ENCODE data around the gene RASGRF2. TPM values are rescaled to one million over a fixed set of nuclear protein-coding genes. Genes with fewer than 3 reads are reported as not detected.

The RASGRF2 gene
- total and polyA plus RNA-seq, 11 donors, result 3.6 to 16.6 (median 6.3) TPM

DNA sequence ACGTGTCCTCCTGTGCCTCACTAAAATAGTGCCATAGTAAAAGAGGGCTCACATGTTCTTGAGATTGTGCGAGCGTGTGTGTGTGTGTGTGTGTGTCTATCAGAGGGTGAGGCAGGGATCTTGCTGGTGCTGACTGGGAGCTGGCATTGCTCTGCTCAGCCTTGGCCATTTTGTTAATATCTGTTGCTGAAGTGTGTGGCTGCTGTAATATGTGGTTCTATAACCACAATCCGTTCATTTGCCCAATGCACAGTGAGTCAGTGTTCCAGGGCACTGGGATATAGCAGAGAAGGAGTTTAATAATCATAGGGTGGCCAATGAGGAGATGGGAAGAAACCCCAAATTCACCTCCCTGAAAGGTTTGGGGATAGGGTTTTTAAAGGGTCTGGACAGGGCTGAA is 61.3 kb downstream of the RASGRF2 start:
- H3K27ac ChIP-seq, result peak overlapping the region in 3 of 12 donors; percentile 4 to 32 (median 29)
- DNase-seq (no peak), ATAC-seq (no peak)
- no peak for TF ChIP-seq CTCF (IDR thresholded peaks at IDR 0.05)
- TF ChIP-seq POLR2A (IDR thresholded peaks at IDR 0.05), result no peak
- H3K27me3 ChIP-seq, result peaks cover 0 to 10% (median 0%) of the 10 kb centered on the region in 9 donors
- intact Hi-C loops (cut with DNase I), result loop anchor here in 1 of 10 donors (10.0 kb wide), 1 partner anchor 57 kb away; the partner anchor contains the start of gene RASGRF2
- peaks cover 0 to 14% (median 0%) of the 10 kb centered on the region in 12 donors for H3K4me1 ChIP-seq
- H3K9me3 ChIP-seq, result no peaks in the 10 kb centered on the region
- no peak overlapping the region for H3K4me3 ChIP-seq
- 77 to 84% (median 81%) methylated on average over 4 of the region's 4 CpGs for WGBS, 4 donors
- H3K36me3 ChIP-seq, result no peaks in the 10 kb centered on the region

- no peaks in the 10 kb centered on the region for H3K36me3 ChIP-seq
- ATAC-seq (peak; percentile 42 to 79 (median 58)), DNase-seq (peak in 1 of 5 donors; percentile 27)
- H3K9me3 ChIP-seq, result no peaks in the 10 kb centered on the region
- WGBS, 4 donors, result 71 to 79% (median 75%) methylated on average over 10 of the region's 10 CpGs
- peaks cover 0 to 9% (median 0%) of the 10 kb centered on the region in 12 donors for H3K4me1 ChIP-seq
- peaks cover 0 to 10% (median 0%) of the 10 kb centered on the region in 9 donors for H3K27me3 ChIP-seq
- H3K4me3 ChIP-seq, result no peak overlapping the region
- H3K27ac ChIP-seq, result peak overlapping the region in 5 of 12 donors; percentile 4 to 38 (median 29)
- intact Hi-C loops (cut with DNase I), result loop anchor here in 1 of 10 donors (10.0 kb wide), 1 partner anchor 57 kb away; the partner anchor contains the start of gene RASGRF2
- TF ChIP-seq POLR2A (IDR thresholded peaks at IDR 0.05) (no peak), CTCF (IDR thresholded peaks at IDR 0.05) (no peak)
Observed at GRCh38 chr5:81021951-81022687, 62.0 kb downstream of the RASGRF2 start.

- Histone ChIP-seq H3K36me3 (no peaks in the 10 kb centered on the region), H3K27ac (peak overlapping the region in 2 of 12 donors; percentile 29 to 38), H3K27me3 (peaks cover 0 to 10% (median 0%) of the 10 kb centered on the region in 9 donors), H3K4me3 (no peak overlapping the region), H3K4me1 (peaks cover 0 to 8% (median 0%) of the 10 kb centered on the region in 12 donors), H3K9me3 (no peaks in the 10 kb centered on the region)
- WGBS, 4 donors, result 60 to 68% (median 63%) methylated on average over 5 of the region's 5 CpGs
- ATAC-seq (peak in 3 of 4 donors; percentile 11 to 20 (median 15)), DNase-seq (no peak)
- TF ChIP-seq POLR2A (IDR thresholded peaks at IDR 0.05) (no peak), CTCF (IDR thresholded peaks at IDR 0.05) (no peak)
- intact Hi-C loops (cut with DNase I), result loop anchor here in 1 of 10 donors (10.0 kb wide), 1 partner anchor 58 kb away; the partner anchor contains the start of gene RASGRF2
Observed at GRCh38 chr5:81022688-81023084, 62.5 kb downstream of the RASGRF2 start.

- ATAC-seq (no peak), DNase-seq (no peak)
- H3K27me3 ChIP-seq, result peaks cover 0 to 10% (median 0%) of the 10 kb centered on the region in 9 donors
- TF ChIP-seq POLR2A (IDR thresholded peaks at IDR 0.05) (no peak), CTCF (IDR thresholded peaks at IDR 0.05) (no peak)
- intact Hi-C loops (cut with DNase I), result loop anchor here in 1 of 10 donors (10.0 kb wide), 1 partner anchor 59 kb away; the partner anchor contains the start of gene RASGRF2
- no peak overlapping the region for H3K27ac ChIP-seq
- H3K9me3 ChIP-seq, result peaks cover 0 to 6% (median 0%) of the 10 kb centered on the region in 12 donors
- 65 to 76% (median 72%) methylated on average over 2 of the region's 2 CpGs for WGBS, 4 donors
- peaks cover 0 to 8% (median 0%) of the 10 kb centered on the region in 12 donors for H3K4me1 ChIP-seq
- no peak overlapping the region for H3K4me3 ChIP-seq
- no peaks in the 10 kb centered on the region for H3K36me3 ChIP-seq
Observed at GRCh38 chr5:81023261-81023970, 63.3 kb downstream of the RASGRF2 start.
